Right atrium auricular region (tissue), 2 donors: Measurements from ENCODE around the gene NAE1. TPM values are rescaled to one million over a fixed set of nuclear protein-coding genes. Genes with fewer than 3 reads are reported as not detected.

Experiments used
- total RNA-seq, 2 donors: library from RNA; depleted of rRNA; stranded (reverse); fragments of >200 nt; gene quantifications; one replicate each; pipeline ENCODE4 v1.1.0, GENCODE V29; 2016

Gene NAE1
- total RNA-seq, 2 donors from 2014 or later: 25.6 to 27.3 TPM

Other genes starting within 250 kb of the NAE1 start
- 10 to 100 TPM; 15.6 to 26.2 TPM for gene CMTM3, start 226.3 kb downstream of the NAE1 start, total RNA-seq
- 10 to 100 TPM in 1 of 2 donors, 1 to 10 TPM in 1; 7.5 to 15.2 TPM for gene CMTM4, start 134.2 kb downstream of the NAE1 start, total RNA-seq
- gene DYNC1LI2, start 79.4 kb downstream of the NAE1 start, total RNA-seq: 10 to 100 TPM; 76.9 to 89.6 TPM
- gene TERB1, start 29.4 kb downstream of the NAE1 start, total RNA-seq: not detected
- not detected for gene CA7, start 13.4 kb upstream of the NAE1 start, total RNA-seq
- gene PDP2, start 49.5 kb upstream of the NAE1 start, total RNA-seq: 1 to 10 TPM; 1.7 to 3.4 TPM
- 1 to 10 TPM in 1 of 2 donors, under 1 TPM in 1; 0.79 to 1.4 TPM for gene CDH16, start 87.9 kb upstream of the NAE1 start, total RNA-seq
- 100 to 1,000 TPM; 173 to 266 TPM for gene RRAD, start 94.6 kb upstream of the NAE1 start, total RNA-seq
- gene CIAO2B, start 103.4 kb upstream of the NAE1 start, total RNA-seq: 100 to 1,000 TPM in 1 of 2 donors, 10 to 100 TPM in 1; 75.3 to 118 TPM
- gene CES2, start 104.5 kb upstream of the NAE1 start, total RNA-seq: 10 to 100 TPM; 33.1 to 51.4 TPM
- gene CES3, start 130.3 kb upstream of the NAE1 start, total RNA-seq: under 1 TPM; 0.16 to 0.89 TPM
- gene CES4A, start 157.6 kb upstream of the NAE1 start, total RNA-seq: 10 to 100 TPM in 1 of 2 donors, 1 to 10 TPM in 1; 7.8 to 20.6 TPM
- 10 to 100 TPM; 25.7 to 49.3 TPM for gene CBFB, start 198.2 kb upstream of the NAE1 start, total RNA-seq